ENCODE measurements around the gene SELENOO. TPM values are rescaled to one million over a fixed set of nuclear protein-coding genes. Genes with fewer than 3 reads are reported as not detected.

The SELENOO gene
- total and polyA plus RNA-seq, 2 of the 13 experiments (the other 11 are each of a cell fraction or from before 2014, with no cell fraction given) = 14.4 to 19.0 TPM

- peak; percentile 13; the same call in 1 of the 2 replicates for TF ChIP-seq IRF9 (CRISPR knock-in tag; IDR thresholded peaks at IDR 0.05; ENCODE audit: borderline replicate concordance)
- TF ChIP-seq TFAP4 (IDR thresholded peaks at IDR 0.05; ENCODE audit: borderline replicate concordance, low read depth) = no peak
- no peak for TF ChIP-seq FOXM1 (CRISPR knock-in tag; IDR thresholded peaks at IDR 0.05)
- TF ChIP-seq ZUFSP (CRISPR knock-in tag; IDR thresholded peaks at IDR 0.05; ENCODE audit: borderline replicate concordance) = no peak
Observed at GRCh38 chr22:50171965-50172421, 28.8 kb upstream of the SELENOO start (continued).

- peaks cover 0 to 8% of the 10 kb centered on the region in 2 experiments; a peak in 2 of 5 replicates for H3K27me3 ChIP-seq (ENCODE audit: control insufficient read depth in 1 of 2, insufficient read depth in 2 of 2, low read length in 2 of 2)
- ATAC-seq = no peak
- no peak overlapping the region for H3K9ac ChIP-seq (ENCODE audit: insufficient read depth, low read depth, low read length)
- H3K27ac ChIP-seq (ENCODE audit: extremely low read length, insufficient read depth, low read length) = no peak overlapping the region
- POLR2A ChIA-PET = no interaction called here
- no TSS peak for BruUV-seq (replicated peaks)
- in situ Hi-C loops (cut with HindIII; ENCODE audit: extremely low pct_ligation_motif_present, low pct_unique_long_range_greater_than_20kb) (no loop called here), intact Hi-C loops (cut with micrococcal nuclease; ENCODE audit: unreplicated experiment) (no loop called here)
- 93% methylated on average over 19 of the region's 26 CpGs for WGBS (ENCODE audit: low lambda C conversion rate)
- no peak for DNase-seq (ENCODE audit: low spot score)
- H3K4me2 ChIP-seq (ENCODE audit: low read depth, low read length) = no peak overlapping the region
- no peak overlapping the region for H2AFZ ChIP-seq (ENCODE audit: low read length)
- no peak for FAIRE-seq
- CTCF ChIA-PET (ENCODE audit: low intra/inter-chr PET ratio, low total read pairs) = no interaction called here
- H3K4me3 ChIP-seq (replicated peaks in 1 of 3; ENCODE audit: insufficient read depth in 1 of 3, low read depth in 2 of 3, low read length in 3 of 3) = no peak overlapping the region
- no peaks in the 10 kb centered on the region for H4K20me1 ChIP-seq (ENCODE audit: insufficient read depth, low read length)
- H3K9me3 ChIP-seq (ENCODE audit: low read length) = no peaks in the 10 kb centered on the region
- H3K36me3 ChIP-seq (replicated peaks in 1 of 2; ENCODE audit: control insufficient read depth in 1 of 2, insufficient read depth in 2 of 2, low read length in 2 of 2) = no peaks in the 10 kb centered on the region
- no peak for TF ChIP-seq POGK (CRISPR knock-in tag; conservative IDR thresholded peaks at IDR 0.05)
- TF ChIP-seq MAFF (IDR thresholded peaks at IDR 0.05; ENCODE audit: low read depth, low read length) = no peak
- TF ChIP-seq PAF1 (CRISPR knock-in tag; IDR thresholded peaks at IDR 0.05) = no peak
- TF ChIP-seq ZGPAT (CRISPR knock-in tag; IDR thresholded peaks at IDR 0.05) = no peak
- H3K4me1 ChIP-seq (ENCODE audit: insufficient read depth, low read length) = peaks cover 19% of the 10 kb centered on the region
- no peaks in the 10 kb centered on the region for H3K79me2 ChIP-seq (ENCODE audit: insufficient read depth, low read length)
Observed at GRCh38 chr22:50173311-50173982, 27.4 kb upstream of the SELENOO start.

Measured in HepG2 (cell line).